ENCODE measurements around the gene PRLHR. TPM values are rescaled to one million over a fixed set of nuclear protein-coding genes. Genes with fewer than 3 reads are reported as not detected.

PRLHR gene
- total and polyA plus RNA-seq, 7 donors, result 0.01 to 0.06 TPM; not detected in 5

DNA sequence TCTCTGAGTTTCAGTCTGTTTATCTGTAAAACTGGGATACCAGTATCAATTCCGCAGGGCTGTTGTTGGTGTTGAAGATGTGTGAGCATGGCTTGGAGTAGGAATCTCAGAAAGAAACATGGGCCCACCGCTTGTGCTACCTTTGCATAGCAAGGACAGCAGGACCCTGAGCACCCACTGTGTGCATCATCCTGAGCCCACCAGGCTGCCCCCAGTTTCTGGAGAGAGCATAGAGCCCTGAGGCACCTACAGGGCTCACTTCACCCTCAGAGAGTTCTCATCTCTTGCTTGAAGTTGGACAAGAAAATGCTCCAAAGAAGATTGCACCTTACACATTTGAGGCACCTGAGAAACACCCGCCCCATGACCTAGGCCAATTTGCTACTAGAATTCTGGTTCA, 12.9 kb downstream of the PRLHR start:
- no peak overlapping the region for H3K27ac ChIP-seq
- WGBS, 3 donors, result 93 to 94% (median 94%) methylated on average over 3 of the region's 3 CpGs
- DNase-seq (no peak), ATAC-seq (no peak)
- peaks cover 0 to 4% (median 0%) of the 10 kb centered on the region in 3 donors for H3K27me3 ChIP-seq (ENCODE audit: insufficient read depth in 3 of 3, low read length in 2 of 3)
- H3K4me1 ChIP-seq, result no peaks in the 10 kb centered on the region
- H3K4me3 ChIP-seq, result no peak overlapping the region
- no peaks in the 10 kb centered on the region for H3K36me3 ChIP-seq (ENCODE audit: insufficient read depth in 1 of 2, low read depth in 1 of 2)
- no peaks in the 10 kb centered on the region for H3K9me3 ChIP-seq
- TF ChIP-seq, protein P1, sequence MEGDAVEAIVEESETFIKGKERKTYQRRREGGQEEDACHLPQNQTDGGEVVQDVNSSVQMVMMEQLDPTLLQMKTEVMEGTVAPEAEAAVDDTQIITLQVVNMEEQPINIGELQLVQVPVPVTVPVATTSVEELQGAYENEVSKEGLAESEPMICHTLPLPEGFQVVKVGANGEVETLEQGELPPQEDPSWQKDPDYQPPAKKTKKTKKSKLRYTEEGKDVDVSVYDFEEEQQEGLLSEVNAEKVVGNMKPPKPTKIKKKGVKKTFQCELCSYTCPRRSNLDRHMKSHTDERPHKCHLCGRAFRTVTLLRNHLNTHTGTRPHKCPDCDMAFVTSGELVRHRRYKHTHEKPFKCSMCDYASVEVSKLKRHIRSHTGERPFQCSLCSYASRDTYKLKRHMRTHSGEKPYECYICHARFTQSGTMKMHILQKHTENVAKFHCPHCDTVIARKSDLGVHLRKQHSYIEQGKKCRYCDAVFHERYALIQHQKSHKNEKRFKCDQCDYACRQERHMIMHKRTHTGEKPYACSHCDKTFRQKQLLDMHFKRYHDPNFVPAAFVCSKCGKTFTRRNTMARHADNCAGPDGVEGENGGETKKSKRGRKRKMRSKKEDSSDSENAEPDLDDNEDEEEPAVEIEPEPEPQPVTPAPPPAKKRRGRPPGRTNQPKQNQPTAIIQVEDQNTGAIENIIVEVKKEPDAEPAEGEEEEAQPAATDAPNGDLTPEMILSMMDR (IDR thresholded peaks at IDR 0.05), result no peak
- intact Hi-C loops (cut with DNase I), result no loop called here

DNA sequence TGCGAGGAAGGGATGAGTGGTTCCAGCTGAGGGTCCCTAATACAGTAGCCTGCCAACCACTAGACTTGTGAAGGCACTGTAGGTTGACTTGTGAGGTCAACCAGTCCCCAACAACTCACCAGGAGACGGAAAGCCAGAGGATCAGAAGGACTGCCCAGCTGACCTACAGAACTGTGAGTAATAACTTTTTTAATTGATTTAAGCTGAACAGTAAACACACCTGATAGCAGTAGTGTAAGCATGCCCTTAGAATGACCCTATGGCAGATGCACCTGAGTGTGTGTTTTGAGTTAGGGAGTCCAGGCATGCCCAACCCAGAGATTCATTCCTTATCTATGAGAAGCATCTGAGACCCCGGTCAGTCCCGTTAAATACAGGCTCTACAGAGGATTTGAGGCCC, 14.1 kb downstream of the PRLHR start:
- no peak overlapping the region for H3K4me3 ChIP-seq
- no peaks in the 10 kb centered on the region for H3K36me3 ChIP-seq (ENCODE audit: insufficient read depth in 1 of 2, low read depth in 1 of 2)
- ATAC-seq (no peak), DNase-seq (no peak)
- H3K4me1 ChIP-seq, result no peaks in the 10 kb centered on the region
- no peaks in the 10 kb centered on the region for H3K9me3 ChIP-seq
- no peaks in the 10 kb centered on the region for H3K27me3 ChIP-seq (ENCODE audit: insufficient read depth in 3 of 3, low read length in 2 of 3)
- TF ChIP-seq, protein P1 (IDR thresholded peaks at IDR 0.05), result no peak
- 79 to 83% (median 80%) methylated on average over 4 of the region's 4 CpGs for WGBS, 3 donors
- H3K27ac ChIP-seq, result no peak overlapping the region
- intact Hi-C loops (cut with DNase I), result no loop called here

DNA sequence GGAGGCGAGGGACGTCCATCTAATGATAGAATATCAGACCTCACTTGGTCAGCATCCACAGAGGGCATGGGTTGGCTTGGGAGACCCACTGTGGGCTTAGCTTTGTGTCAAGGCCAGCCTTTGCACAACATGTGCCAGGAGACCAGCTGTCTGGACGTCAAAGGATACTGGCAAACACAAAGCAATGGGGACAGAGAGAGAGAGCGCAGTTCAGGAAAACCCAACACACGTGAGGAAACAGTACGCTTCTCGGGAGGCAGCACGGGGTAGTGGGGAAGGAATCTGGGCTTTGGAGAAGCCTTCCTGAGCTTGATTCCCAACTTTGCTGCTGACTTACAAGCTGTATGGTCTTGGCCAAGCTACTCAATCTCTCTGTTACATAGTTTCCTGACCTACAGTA, 14.7 kb downstream of the PRLHR start:
- ATAC-seq, result no peak
- intact Hi-C loops (cut with DNase I), result no loop called here
- Histone ChIP-seq H3K27me3 (ENCODE audit: insufficient read depth in 3 of 3, low read length in 2 of 3) (no peaks in the 10 kb centered on the region), H3K9me3 (no peaks in the 10 kb centered on the region), H3K27ac (no peak overlapping the region), H3K36me3 (ENCODE audit: insufficient read depth in 1 of 2, low read depth in 1 of 2) (no peaks in the 10 kb centered on the region), H3K4me3 (no peak overlapping the region), H3K4me1 (no peaks in the 10 kb centered on the region)
- TF ChIP-seq, protein P1 (IDR thresholded peaks at IDR 0.05), result no peak
- 28 to 30% (median 30%) methylated on average over 8 of the region's 8 CpGs for WGBS, 3 donors
- no peak for DNase-seq

DNA sequence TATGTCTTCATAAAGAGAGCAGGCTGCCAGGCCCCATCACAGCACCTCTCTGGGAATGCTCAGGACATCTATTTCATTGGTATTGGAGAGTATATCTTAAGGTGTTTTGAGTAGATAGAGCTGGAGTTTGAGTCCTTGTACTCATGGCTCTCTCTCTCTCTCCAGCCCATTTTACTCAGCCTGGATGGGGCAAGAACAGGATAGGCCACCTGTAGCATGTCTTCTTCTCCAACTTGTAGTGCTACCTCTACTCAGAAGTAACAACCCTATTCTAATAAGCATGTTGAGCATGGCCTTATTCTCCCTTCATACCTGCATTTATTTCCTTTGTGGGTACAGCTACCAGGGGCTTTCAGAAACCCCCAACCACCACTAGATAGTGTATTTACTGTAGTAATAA, 21.9 kb downstream of the PRLHR start:
- ATAC-seq (no peak), DNase-seq (no peak)
- Histone ChIP-seq H3K36me3 (ENCODE audit: insufficient read depth in 1 of 2, low read depth in 1 of 2) (no peaks in the 10 kb centered on the region), H3K4me3 (no peak overlapping the region), H3K27me3 (ENCODE audit: insufficient read depth in 3 of 3, low read length in 2 of 3) (no peaks in the 10 kb centered on the region), H3K4me1 (no peaks in the 10 kb centered on the region), H3K27ac (no peak overlapping the region), H3K9me3 (no peaks in the 10 kb centered on the region)
- intact Hi-C loops (cut with DNase I), result no loop called here
- TF ChIP-seq, protein P1 (IDR thresholded peaks at IDR 0.05), result no peak

DNA sequence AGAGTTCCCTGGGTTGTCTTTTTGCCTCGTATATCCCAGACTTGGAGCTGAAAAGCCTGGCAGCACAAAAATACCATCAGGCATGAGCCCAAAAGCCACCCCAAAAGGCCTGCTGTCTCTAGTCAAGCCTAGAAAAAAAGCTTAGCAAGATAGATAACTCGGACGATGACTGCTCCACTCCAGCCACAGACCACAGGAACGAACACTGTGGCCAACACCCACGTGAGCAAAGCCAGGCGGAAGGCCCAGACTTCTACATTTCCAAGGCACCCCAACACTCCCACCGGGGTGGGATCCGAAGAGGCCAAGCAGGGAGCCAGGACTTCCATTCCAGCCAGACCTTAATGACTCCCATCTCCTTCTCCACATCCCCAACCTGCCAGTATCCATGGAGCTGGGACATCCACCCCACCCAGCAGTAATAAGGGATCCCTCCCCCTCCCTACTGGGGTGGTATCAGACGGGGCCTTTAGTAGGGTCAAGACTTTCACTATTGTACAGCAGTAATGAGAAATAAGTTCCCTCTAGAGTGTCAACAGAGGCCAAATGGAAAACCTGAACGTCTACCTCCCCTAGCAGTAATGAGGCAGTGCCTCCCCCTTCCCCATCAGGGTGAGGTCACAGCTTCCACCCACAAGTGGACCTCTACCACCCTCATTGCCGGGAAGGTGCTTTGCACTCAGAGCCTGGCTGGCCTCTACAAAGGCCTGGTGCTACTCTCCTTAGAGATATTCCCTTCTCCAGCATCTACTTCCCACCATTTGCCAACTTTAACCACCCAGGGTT, 23.0 kb downstream of the PRLHR start:
- Histone ChIP-seq H3K4me1 (no peaks in the 10 kb centered on the region), H3K9me3 (no peaks in the 10 kb centered on the region), H3K27ac (no peak overlapping the region), H3K27me3 (ENCODE audit: insufficient read depth in 3 of 3, low read length in 2 of 3) (no peaks in the 10 kb centered on the region), H3K4me3 (no peak overlapping the region), H3K36me3 (ENCODE audit: insufficient read depth in 1 of 2, low read depth in 1 of 2) (no peaks in the 10 kb centered on the region)
- 76 to 83% (median 80%) methylated on average over 11 of the region's 11 CpGs for WGBS, 3 donors
- DNase-seq (no peak), ATAC-seq (no peak)
- intact Hi-C loops (cut with DNase I), result no loop called here
- TF ChIP-seq, protein P1 (IDR thresholded peaks at IDR 0.05), result no peak

Measured in psoas muscle (tissue), 8 donors.